Measurements from ENCODE around the gene ERCC4.

Gene ERCC4

DNA sequence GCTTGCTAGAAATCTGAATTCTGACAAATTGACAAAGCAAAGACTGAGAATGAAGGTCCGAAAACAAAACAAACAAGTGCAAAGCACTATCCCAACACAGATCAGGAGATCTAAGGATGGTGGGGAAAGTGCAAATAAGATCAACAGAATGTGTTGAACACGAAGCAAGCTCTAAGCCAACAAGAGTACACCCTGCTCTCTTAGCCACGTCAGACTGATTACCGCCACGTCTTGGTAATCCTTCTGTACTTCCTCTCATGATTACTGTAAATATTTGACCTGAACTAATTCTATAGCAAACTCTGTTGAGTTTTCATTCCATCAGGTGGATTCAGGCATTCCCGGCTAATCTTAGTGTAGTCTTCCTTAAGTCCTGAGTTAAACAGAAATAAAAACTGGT lies 34.3 kb upstream of the ERCC4 start:
- TF ChIP-seq, protein P1, sequence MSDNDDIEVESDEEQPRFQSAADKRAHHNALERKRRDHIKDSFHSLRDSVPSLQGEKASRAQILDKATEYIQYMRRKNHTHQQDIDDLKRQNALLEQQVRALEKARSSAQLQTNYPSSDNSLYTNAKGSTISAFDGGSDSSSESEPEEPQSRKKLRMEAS (IDR thresholded peaks at IDR 0.05), result no peak
- TF ChIP-seq, protein P2, sequence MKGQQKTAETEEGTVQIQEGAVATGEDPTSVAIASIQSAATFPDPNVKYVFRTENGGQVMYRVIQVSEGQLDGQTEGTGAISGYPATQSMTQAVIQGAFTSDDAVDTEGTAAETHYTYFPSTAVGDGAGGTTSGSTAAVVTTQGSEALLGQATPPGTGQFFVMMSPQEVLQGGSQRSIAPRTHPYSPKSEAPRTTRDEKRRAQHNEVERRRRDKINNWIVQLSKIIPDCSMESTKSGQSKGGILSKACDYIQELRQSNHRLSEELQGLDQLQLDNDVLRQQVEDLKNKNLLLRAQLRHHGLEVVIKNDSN (IDR thresholded peaks at IDR 0.05), result no peak
- TF ChIP-seq, protein P3, sequence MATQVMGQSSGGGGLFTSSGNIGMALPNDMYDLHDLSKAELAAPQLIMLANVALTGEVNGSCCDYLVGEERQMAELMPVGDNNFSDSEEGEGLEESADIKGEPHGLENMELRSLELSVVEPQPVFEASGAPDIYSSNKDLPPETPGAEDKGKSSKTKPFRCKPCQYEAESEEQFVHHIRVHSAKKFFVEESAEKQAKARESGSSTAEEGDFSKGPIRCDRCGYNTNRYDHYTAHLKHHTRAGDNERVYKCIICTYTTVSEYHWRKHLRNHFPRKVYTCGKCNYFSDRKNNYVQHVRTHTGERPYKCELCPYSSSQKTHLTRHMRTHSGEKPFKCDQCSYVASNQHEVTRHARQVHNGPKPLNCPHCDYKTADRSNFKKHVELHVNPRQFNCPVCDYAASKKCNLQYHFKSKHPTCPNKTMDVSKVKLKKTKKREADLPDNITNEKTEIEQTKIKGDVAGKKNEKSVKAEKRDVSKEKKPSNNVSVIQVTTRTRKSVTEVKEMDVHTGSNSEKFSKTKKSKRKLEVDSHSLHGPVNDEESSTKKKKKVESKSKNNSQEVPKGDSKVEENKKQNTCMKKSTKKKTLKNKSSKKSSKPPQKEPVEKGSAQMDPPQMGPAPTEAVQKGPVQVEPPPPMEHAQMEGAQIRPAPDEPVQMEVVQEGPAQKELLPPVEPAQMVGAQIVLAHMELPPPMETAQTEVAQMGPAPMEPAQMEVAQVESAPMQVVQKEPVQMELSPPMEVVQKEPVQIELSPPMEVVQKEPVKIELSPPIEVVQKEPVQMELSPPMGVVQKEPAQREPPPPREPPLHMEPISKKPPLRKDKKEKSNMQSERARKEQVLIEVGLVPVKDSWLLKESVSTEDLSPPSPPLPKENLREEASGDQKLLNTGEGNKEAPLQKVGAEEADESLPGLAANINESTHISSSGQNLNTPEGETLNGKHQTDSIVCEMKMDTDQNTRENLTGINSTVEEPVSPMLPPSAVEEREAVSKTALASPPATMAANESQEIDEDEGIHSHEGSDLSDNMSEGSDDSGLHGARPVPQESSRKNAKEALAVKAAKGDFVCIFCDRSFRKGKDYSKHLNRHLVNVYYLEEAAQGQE (IDR thresholded peaks at IDR 0.05; ENCODE audit: low read depth), result no peak
- no peak for TF ChIP-seq RAD21 (IDR thresholded peaks at IDR 0.05; ENCODE audit: low read depth)

- TF ChIP-seq, protein P1 (IDR thresholded peaks at IDR 0.05), result no peak
- TF ChIP-seq, protein P2 (IDR thresholded peaks at IDR 0.05), result no peak
- TF ChIP-seq, protein P3 (IDR thresholded peaks at IDR 0.05; ENCODE audit: low read depth), result no peak
- TF ChIP-seq TAF1 (IDR thresholded peaks at IDR 0.05; ENCODE audit: low read depth), result no peak
- no peak for TF ChIP-seq TCF12 (IDR thresholded peaks at IDR 0.05; ENCODE audit: low read depth)
- TF ChIP-seq TEAD4 (IDR thresholded peaks at IDR 0.05), result no peak
- no peak for TF ChIP-seq EP300 (IDR thresholded peaks at IDR 0.05; ENCODE audit: borderline replicate concordance)
- TF ChIP-seq ZBTB7A (IDR thresholded peaks at IDR 0.05; ENCODE audit: low read depth), result no peak
- TF ChIP-seq CEBPB (IDR thresholded peaks at IDR 0.05), result no peak
- TF ChIP-seq CREB1 (IDR thresholded peaks at IDR 0.05; ENCODE audit: low read depth), result no peak
- no peak for TF ChIP-seq NFIC (IDR thresholded peaks at IDR 0.05)
- TF ChIP-seq RAD21 (IDR thresholded peaks at IDR 0.05; ENCODE audit: low read depth), result no peak
- TF ChIP-seq EGR1 (IDR thresholded peaks at IDR 0.05), result no peak
- no peak for TF ChIP-seq YY1 (IDR thresholded peaks at IDR 0.05; ENCODE audit: low read depth)
- TF ChIP-seq FOXM1 (IDR thresholded peaks at IDR 0.05; ENCODE audit: borderline replicate concordance, low read depth), result no peak
Observed at GRCh38 chr16:13886608-13887007, 33.3 kb upstream of the ERCC4 start.

DNA sequence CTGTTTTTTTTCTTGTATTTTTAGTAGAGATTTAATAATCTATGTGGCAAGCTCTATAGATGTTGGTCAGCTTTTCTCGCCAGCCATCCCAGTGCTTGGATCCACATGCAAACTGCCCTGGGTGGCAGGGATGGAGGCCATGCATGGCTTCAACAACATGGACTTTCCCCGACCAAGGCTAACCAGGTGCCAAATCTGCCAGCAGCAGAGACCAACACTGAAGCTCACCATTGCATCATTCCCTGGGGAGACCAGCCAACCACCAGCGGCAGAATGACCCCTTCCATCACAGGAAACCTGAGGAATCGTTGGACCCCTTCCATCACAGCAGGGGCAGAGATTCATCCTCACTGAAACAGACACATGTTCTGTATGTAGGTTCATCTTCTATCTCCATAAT lies 27.7 kb upstream of the ERCC4 start:
- TF ChIP-seq TCF12 (IDR thresholded peaks at IDR 0.05; ENCODE audit: low read depth), result no peak
- TF ChIP-seq EGR1 (IDR thresholded peaks at IDR 0.05), result no peak
- no peak for TF ChIP-seq NFIC (IDR thresholded peaks at IDR 0.05)
- no peak for TF ChIP-seq EP300 (IDR thresholded peaks at IDR 0.05; ENCODE audit: borderline replicate concordance)
- TF ChIP-seq TAF1 (IDR thresholded peaks at IDR 0.05; ENCODE audit: low read depth), result no peak
- no peak for TF ChIP-seq YY1 (IDR thresholded peaks at IDR 0.05; ENCODE audit: low read depth)
- TF ChIP-seq, protein P2 (IDR thresholded peaks at IDR 0.05), result no peak
- TF ChIP-seq, protein P3 (IDR thresholded peaks at IDR 0.05; ENCODE audit: low read depth), result no peak
- TF ChIP-seq TEAD4 (IDR thresholded peaks at IDR 0.05), result no peak
- TF ChIP-seq RAD21 (IDR thresholded peaks at IDR 0.05; ENCODE audit: low read depth), result no peak

GRCh38 chr16:13895516-13895915 lies 24.4 kb upstream of the ERCC4 start:
- TF ChIP-seq TAF1 (IDR thresholded peaks at IDR 0.05; ENCODE audit: low read depth), result no peak
- no peak for TF ChIP-seq CREB1 (IDR thresholded peaks at IDR 0.05; ENCODE audit: low read depth)
- TF ChIP-seq TEAD4 (IDR thresholded peaks at IDR 0.05), result no peak
- TF ChIP-seq, protein P3 (IDR thresholded peaks at IDR 0.05; ENCODE audit: low read depth), result no peak
- TF ChIP-seq NFIC (IDR thresholded peaks at IDR 0.05), result no peak
- TF ChIP-seq RAD21 (IDR thresholded peaks at IDR 0.05; ENCODE audit: low read depth), result no peak
- TF ChIP-seq EP300 (IDR thresholded peaks at IDR 0.05; ENCODE audit: borderline replicate concordance), result no peak
- no peak for TF ChIP-seq CEBPB (IDR thresholded peaks at IDR 0.05)
- TF ChIP-seq YY1 (IDR thresholded peaks at IDR 0.05; ENCODE audit: low read depth), result no peak
- TF ChIP-seq, protein P2 (IDR thresholded peaks at IDR 0.05), result no peak
- no peak for TF ChIP-seq FOXM1 (IDR thresholded peaks at IDR 0.05; ENCODE audit: borderline replicate concordance, low read depth)

All from Ishikawa (cell line).